ENCODE data around the gene CNTROB.

CNTROB gene

GRCh38 chr17:7931709-7932482 lies at the start of gene CNTROB, which contains the start of gene TRAPPC1:
Gene CNTROB, plus strand, starts transcription at chr17:7932206. Its CDS starts 874 bp downstream, at chr17:7933080.
Gene TRAPPC1, minus strand, starts transcription at chr17:7931946. Its CDS starts 117 bp downstream, at chr17:7931829.
- FAIRE-seq = no peak

- peak; percentile 64 for FAIRE-seq
These were observed 49.4 kb upstream of the CNTROB start for GRCh38 chr17:7882629-7883028.

GRCh38 chr17:7883781-7884386 lies 48.1 kb upstream of the CNTROB start:
- FAIRE-seq = peak; percentile 36

GRCh38 chr17:7884581-7885366 lies 47.2 kb upstream of the CNTROB start:
- no peak for FAIRE-seq

GRCh38 chr17:7885367-7886226 lies 46.4 kb upstream of the CNTROB start:
- no peak for FAIRE-seq

GRCh38 chr17:7886227-7887037 lies 45.6 kb upstream of the CNTROB start:
- no peak for FAIRE-seq

- peak; percentile 66 for FAIRE-seq
These were observed 44.9 kb upstream of the CNTROB start for GRCh38 chr17:7887038-7887481.

- FAIRE-seq = no peak
These were observed 44.4 kb upstream of the CNTROB start for GRCh38 chr17:7887482-7888183.

GRCh38 chr17:7888184-7888920 lies 43.7 kb upstream of the CNTROB start, which contains the start of gene CHD3:
Gene CHD3, plus strand, starts transcription at chr17:7888789. Its CDS starts 212 bp downstream, at chr17:7889001.
- FAIRE-seq = no peak

- peak; percentile 87 for FAIRE-seq
These were observed 42.6 kb upstream of the CNTROB start for GRCh38 chr17:7889166-7889955.

GRCh38 chr17:7893187-7893880 lies 38.7 kb upstream of the CNTROB start:
- FAIRE-seq = no peak

- FAIRE-seq = no peak
These were observed 37.8 kb upstream of the CNTROB start for GRCh38 chr17:7894226-7894625.

GRCh38 chr17:7894866-7895265 lies 37.1 kb upstream of the CNTROB start:
- FAIRE-seq = no peak

- FAIRE-seq = no peak
These were observed 34.9 kb upstream of the CNTROB start for GRCh38 chr17:7897090-7897489.

GRCh38 chr17:7897773-7898172 lies 34.2 kb upstream of the CNTROB start:
- FAIRE-seq = peak; percentile 83

GRCh38 chr17:7903154-7904103 lies 28.6 kb upstream of the CNTROB start:
- FAIRE-seq = no peak

- FAIRE-seq = no peak
These were observed 22.9 kb upstream of the CNTROB start for GRCh38 chr17:7909089-7909488.

Data from islet of Langerhans (tissue), 1 donor.